Measurements from ENCODE around the gene MED6. TPM values are rescaled to one million over a fixed set of nuclear protein-coding genes. Genes with fewer than 3 reads are reported as not detected.

Gene MED6
- total RNA-seq, 2 experiments from 2014 or later, result 90.2 to 97.2 TPM

DNA sequence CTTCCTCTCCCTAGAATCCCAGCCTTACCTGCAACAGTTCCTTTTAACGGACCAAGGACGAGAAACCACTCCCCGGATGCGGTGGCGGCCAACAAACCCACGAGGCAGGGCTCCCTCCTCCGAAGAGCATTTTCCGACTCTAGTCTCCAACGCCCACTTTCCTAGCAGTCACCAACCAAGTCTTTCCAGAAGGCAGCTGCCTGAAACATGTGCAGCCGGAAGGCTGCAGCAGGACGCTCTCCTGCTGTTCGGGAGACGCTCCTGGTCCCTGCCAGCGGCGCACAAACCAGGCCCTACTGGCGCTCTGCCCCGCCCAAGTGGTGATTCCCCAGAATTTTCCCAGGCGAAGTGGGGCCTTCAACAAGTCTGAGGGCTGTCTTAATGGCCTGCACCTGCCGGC lies 44.6 kb downstream of the MED6 start:
- no peak for ATAC-seq (ENCODE audit: poor library complexity)
- TF ChIP-seq, protein P1, sequence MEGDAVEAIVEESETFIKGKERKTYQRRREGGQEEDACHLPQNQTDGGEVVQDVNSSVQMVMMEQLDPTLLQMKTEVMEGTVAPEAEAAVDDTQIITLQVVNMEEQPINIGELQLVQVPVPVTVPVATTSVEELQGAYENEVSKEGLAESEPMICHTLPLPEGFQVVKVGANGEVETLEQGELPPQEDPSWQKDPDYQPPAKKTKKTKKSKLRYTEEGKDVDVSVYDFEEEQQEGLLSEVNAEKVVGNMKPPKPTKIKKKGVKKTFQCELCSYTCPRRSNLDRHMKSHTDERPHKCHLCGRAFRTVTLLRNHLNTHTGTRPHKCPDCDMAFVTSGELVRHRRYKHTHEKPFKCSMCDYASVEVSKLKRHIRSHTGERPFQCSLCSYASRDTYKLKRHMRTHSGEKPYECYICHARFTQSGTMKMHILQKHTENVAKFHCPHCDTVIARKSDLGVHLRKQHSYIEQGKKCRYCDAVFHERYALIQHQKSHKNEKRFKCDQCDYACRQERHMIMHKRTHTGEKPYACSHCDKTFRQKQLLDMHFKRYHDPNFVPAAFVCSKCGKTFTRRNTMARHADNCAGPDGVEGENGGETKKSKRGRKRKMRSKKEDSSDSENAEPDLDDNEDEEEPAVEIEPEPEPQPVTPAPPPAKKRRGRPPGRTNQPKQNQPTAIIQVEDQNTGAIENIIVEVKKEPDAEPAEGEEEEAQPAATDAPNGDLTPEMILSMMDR (IDR thresholded peaks at IDR 0.05), result no peak
- no peaks in the 10 kb centered on the region for H3K27me3 ChIP-seq (ENCODE audit: control insufficient read depth in 1 of 2, insufficient read depth in 2 of 2, low read length in 2 of 2)
- intact Hi-C loops (cut with DNase I, micrococcal nuclease), result no loop called here
- Mint-ChIP-seq H3K27ac (no peak overlapping the region), H3K27me3 (no peaks in the 10 kb centered on the region), H3K4me3 (no peak overlapping the region), H3K4me1 (ENCODE audit: low read depth) (peaks cover 5% of the 10 kb centered on the region), H3K36me3 (ENCODE audit: low read depth) (peaks cover 27% of the 10 kb centered on the region), H3K9me3 (no peaks in the 10 kb centered on the region)
- H3K36me3 ChIP-seq (ENCODE audit: insufficient read depth, low read length), result no peaks in the 10 kb centered on the region
- POLR2A ChIA-PET, result no interaction called here
- H3K4me3 ChIP-seq (ENCODE audit: low read length), result no peak overlapping the region
- H3K27ac ChIP-seq (ENCODE audit: low read depth in 1 of 2, low read length in 2 of 2), result no peak overlapping the region
- CTCF ChIA-PET, result no interaction called here
- DNase-seq, result peak in 1 of 14 experiments; percentile 4
- no peaks in the 10 kb centered on the region for H3K4me1 ChIP-seq (ENCODE audit: insufficient read depth, low read length)
- peaks cover 0 to 5% of the 10 kb centered on the region in 2 experiments for H3K9me3 ChIP-seq (ENCODE audit: control insufficient read depth in 1 of 2, insufficient read depth in 1 of 2, low read length in 2 of 2)

DNA sequence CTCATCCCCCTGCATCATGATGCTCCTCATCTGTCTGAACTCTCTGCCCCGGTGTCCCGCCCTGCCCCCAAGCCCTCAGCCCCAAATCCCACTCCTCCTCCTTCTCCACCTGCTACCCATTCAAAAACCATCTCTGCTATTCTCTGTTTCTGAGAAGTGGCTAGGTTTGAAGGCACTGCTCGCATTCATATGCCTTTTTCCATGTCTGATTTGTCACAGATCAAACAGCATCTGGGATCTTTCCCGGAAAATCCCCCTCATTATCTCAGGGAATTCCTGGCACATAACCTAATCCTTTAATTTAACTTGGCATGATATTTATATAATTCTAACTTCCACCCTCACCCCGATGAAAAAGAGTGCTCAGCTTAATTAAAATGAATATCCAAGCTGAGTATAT lies 62.4 kb downstream of the MED6 start:
- no peaks in the 10 kb centered on the region for H3K36me3 ChIP-seq (ENCODE audit: insufficient read depth, low read length)
- intact Hi-C loops (cut with DNase I, micrococcal nuclease), result no loop called here
- ChIA-PET CTCF (no interaction called here), POLR2A (no interaction called here)
- no peak for ATAC-seq (ENCODE audit: poor library complexity)
- H3K9me3 ChIP-seq (ENCODE audit: control insufficient read depth in 1 of 2, insufficient read depth in 1 of 2, low read length in 2 of 2), result no peaks in the 10 kb centered on the region
- Mint-ChIP-seq H3K4me1 (ENCODE audit: low read depth) (no peaks in the 10 kb centered on the region), H3K27ac (no peak overlapping the region), H3K36me3 (ENCODE audit: low read depth) (peaks cover 25% of the 10 kb centered on the region), H3K9me3 (peaks cover 3% of the 10 kb centered on the region), H3K27me3 (no peaks in the 10 kb centered on the region), H3K4me3 (no peak overlapping the region)
- no peaks in the 10 kb centered on the region for H3K27me3 ChIP-seq (ENCODE audit: control insufficient read depth in 1 of 2, insufficient read depth in 2 of 2, low read length in 2 of 2)
- H3K4me1 ChIP-seq (ENCODE audit: insufficient read depth, low read length), result peaks cover 3% of the 10 kb centered on the region
- H3K4me3 ChIP-seq (ENCODE audit: low read length), result no peak overlapping the region
- no peak overlapping the region for H3K27ac ChIP-seq (ENCODE audit: low read depth in 1 of 2, low read length in 2 of 2)
- TF ChIP-seq, protein P1 (IDR thresholded peaks at IDR 0.05), result no peak
- DNase-seq, result no peak

DNA sequence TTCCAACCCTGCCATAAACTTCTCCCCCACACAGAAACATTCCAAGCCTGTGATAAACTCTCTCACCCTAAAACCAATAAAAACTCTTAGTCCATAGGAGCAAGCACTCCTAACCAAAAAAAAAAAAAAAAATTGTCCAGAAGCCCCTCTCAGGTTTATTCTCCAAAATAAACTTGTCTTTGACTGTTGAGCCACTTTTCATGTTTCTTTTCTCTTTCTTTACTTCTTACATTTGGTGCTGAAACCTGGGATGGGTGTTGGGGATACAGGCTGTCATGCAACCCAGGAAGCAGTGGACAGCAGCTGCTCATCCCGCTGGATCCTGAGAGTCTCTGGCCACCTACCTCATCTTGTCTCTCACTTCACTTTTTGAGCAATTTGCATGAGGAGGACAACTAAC lies 63.6 kb downstream of the MED6 start:
- no peak overlapping the region for H3K27ac Mint-ChIP-seq
- peaks cover 6% of the 10 kb centered on the region for H3K9me3 Mint-ChIP-seq
- ATAC-seq (ENCODE audit: poor library complexity) (no peak), DNase-seq (no peak)
- H3K4me3 Mint-ChIP-seq, result no peak overlapping the region
- no peaks in the 10 kb centered on the region for H3K27me3 Mint-ChIP-seq
- POLR2A ChIA-PET, result no interaction called here
- intact Hi-C loops (cut with DNase I, micrococcal nuclease), result no loop called here
- H3K27ac ChIP-seq (ENCODE audit: low read depth in 1 of 2, low read length in 2 of 2), result no peak overlapping the region
- H3K4me3 ChIP-seq (ENCODE audit: low read length), result no peak overlapping the region
- peaks cover 37% of the 10 kb centered on the region for H3K36me3 Mint-ChIP-seq (ENCODE audit: low read depth)
- H3K9me3 ChIP-seq (ENCODE audit: control insufficient read depth in 1 of 2, insufficient read depth in 1 of 2, low read length in 2 of 2), result no peaks in the 10 kb centered on the region
- peaks cover 3% of the 10 kb centered on the region for H3K4me1 ChIP-seq (ENCODE audit: insufficient read depth, low read length)
- CTCF ChIA-PET, result no interaction called here
- no peaks in the 10 kb centered on the region for H3K4me1 Mint-ChIP-seq (ENCODE audit: low read depth)
- TF ChIP-seq, protein P1 (IDR thresholded peaks at IDR 0.05), result no peak
- H3K27me3 ChIP-seq (ENCODE audit: control insufficient read depth in 1 of 2, insufficient read depth in 2 of 2, low read length in 2 of 2), result no peaks in the 10 kb centered on the region
- H3K36me3 ChIP-seq (ENCODE audit: insufficient read depth, low read length), result no peaks in the 10 kb centered on the region

Measured in CD4-positive, alpha-beta T cell (primary cell).